NCI-H524 (cell line): Measurements from ENCODE around the gene SPATA24.
"Not testable (repeated sequence)": the region's sequence is repeated elsewhere in the genome, so short reads cannot be mapped to it uniquely, and the experiment has no call there.

Experiments used
- DNase-seq, 2 experiments: peaks; one replicate each; lab custom pipeline; 2025; lab: John Stamatoyannopoulos, UW

The SPATA24 gene

GRCh38 chr5:139382807-139383206 lies 21.1 kb downstream of the SPATA24 start:
- no peak for DNase-seq

- no peak for DNase-seq
Measured at GRCh38 chr5:139381837-139382761, 21.8 kb downstream of the SPATA24 start.

- no peak for DNase-seq
Measured at GRCh38 chr5:139379626-139380449, 24.1 kb downstream of the SPATA24 start.

- DNase-seq = no peak
Measured at GRCh38 chr5:139378941-139379361, 24.9 kb downstream of the SPATA24 start.

- DNase-seq = no peak
Measured at GRCh38 chr5:139378101-139378825, 25.6 kb downstream of the SPATA24 start.

- no peak for DNase-seq
Measured at GRCh38 chr5:139377226-139377625, 26.7 kb downstream of the SPATA24 start.

GRCh38 chr5:139376364-139376763 lies 27.5 kb downstream of the SPATA24 start:
- no peak for DNase-seq

GRCh38 chr5:139374909-139375308 lies 29.0 kb downstream of the SPATA24 start:
- no peak for DNase-seq

GRCh38 chr5:139371482-139372435 lies 32.1 kb downstream of the SPATA24 start:
- no peak for DNase-seq

GRCh38 chr5:139369181-139369580 lies 34.7 kb downstream of the SPATA24 start:
- no peak for DNase-seq

GRCh38 chr5:139368613-139369012 lies 35.3 kb downstream of the SPATA24 start:
- peak in 1 of 2 experiments; percentile 18 for DNase-seq

GRCh38 chr5:139364466-139364865 lies 39.4 kb downstream of the SPATA24 start:
- DNase-seq = no peak

- DNase-seq = no peak
Measured at GRCh38 chr5:139363937-139364336, 40.0 kb downstream of the SPATA24 start.

GRCh38 chr5:139361835-139362429 lies 42.0 kb downstream of the SPATA24 start:
- DNase-seq = no peak

GRCh38 chr5:139360384-139360783 lies 43.5 kb downstream of the SPATA24 start:
- DNase-seq = no peak

GRCh38 chr5:139358064-139358463 lies 45.8 kb downstream of the SPATA24 start:
- no peak for DNase-seq

- not testable (repeated sequence) for DNase-seq
Measured at GRCh38 chr5:139355900-139356299, 48.0 kb downstream of the SPATA24 start.

- no peak for DNase-seq
Measured at GRCh38 chr5:139354186-139354585, 49.7 kb downstream of the SPATA24 start.

- not testable (repeated sequence) for DNase-seq
Measured at GRCh38 chr5:139347863-139348262, 56.0 kb downstream of the SPATA24 start.
